CD4-positive, alpha-beta T cell treated with Interferon alpha-2 for 1 hour (primary cell): ENCODE results near the gene ZNF674.
"Not testable (repeated sequence)": the region's sequence is repeated elsewhere in the genome, so short reads cannot be mapped to it uniquely, and the experiment has no call there.

Source experiments
- DNase-seq, 2 donors: peaks; one replicate each; pipeline ENCODE4 v3.0.0-alpha.2; 2020 to 2022

ZNF674 gene

DNA sequence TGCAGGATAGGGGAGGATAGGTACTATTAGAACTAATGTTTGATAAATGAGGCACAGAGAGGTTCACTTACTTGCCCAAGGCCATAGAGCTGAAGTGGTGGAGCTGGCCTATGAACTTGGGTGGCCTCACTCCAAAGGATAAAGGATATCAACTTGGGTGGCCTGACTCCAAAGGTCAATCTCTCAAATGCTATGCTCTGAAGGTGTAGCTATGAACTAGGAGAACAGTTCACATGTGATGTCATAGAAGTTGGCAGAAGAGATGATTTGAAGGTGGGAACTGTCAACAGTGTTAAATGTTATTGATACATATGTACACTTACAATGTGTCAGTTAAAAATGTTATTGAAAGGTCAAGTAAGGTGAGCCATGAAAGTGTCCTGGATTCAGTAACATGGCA is 22.2 kb upstream of the ZNF674 start:
- no peak for DNase-seq

DNA sequence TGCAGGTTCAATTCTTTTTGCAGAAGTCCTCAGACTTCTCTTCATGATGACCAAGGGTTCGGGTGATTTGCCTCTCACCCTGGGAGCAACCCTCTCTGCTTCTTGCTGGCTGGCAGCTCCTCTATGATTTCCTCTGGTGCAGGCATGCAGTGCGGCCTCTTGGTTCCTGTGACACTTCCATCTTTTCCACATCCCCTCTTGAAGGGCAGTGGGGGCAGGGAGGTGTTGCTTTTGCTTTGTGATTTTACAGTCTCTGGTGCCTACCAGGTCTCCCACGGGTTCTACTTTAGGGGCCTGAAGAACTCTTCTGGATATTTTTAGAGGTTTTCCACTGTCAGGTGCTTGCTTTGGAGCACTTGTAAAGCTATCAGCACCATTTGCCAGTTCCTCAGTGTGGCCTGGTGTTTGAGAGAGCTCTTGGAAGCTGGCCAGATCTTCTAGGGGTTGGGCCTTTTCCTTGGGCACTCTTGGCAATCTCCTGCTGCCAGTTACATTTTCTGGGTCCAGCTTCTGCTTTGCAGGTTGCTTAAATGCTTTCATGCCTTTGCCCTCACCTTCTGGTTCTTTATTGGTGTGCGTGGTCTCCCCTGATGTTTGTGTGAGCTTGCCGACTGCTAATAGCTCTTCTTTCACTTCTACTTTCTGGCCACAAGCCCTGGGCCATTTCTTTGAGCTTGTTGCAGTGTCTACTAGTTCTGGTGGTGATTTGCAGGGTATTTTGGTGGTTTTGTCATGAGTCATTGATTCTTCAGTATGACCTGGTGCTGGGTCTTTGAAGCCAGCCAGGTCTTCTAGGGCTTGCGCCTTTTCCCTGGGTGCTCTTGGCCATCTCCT is 16.8 kb upstream of the ZNF674 start:
- DNase-seq: peak in 1 of 2 donors; percentile 9

GRCh38 chrX:46559062-46559461 is 13.8 kb upstream of the ZNF674 start:
- no peak for DNase-seq

DNA sequence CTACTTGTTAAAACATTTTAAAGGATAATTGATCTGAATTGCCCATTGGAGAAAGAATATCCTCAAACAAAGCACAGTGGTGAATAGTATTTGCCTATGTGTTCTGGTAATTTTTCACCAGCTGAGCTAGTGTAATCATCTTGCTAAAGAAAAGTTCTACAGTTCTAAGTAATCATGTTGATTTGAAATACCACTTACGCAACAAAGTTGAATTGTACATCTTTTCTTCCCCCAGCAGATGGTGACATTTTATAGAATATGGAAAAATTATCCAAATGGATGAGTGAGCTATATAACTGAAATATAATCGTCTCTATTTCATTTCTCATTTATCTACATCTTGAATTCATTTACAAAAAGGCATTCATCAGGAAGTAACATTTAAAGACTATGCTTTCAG is 9.7 kb upstream of the ZNF674 start:
- DNase-seq: peak in 1 of 2 donors; percentile 28

DNA sequence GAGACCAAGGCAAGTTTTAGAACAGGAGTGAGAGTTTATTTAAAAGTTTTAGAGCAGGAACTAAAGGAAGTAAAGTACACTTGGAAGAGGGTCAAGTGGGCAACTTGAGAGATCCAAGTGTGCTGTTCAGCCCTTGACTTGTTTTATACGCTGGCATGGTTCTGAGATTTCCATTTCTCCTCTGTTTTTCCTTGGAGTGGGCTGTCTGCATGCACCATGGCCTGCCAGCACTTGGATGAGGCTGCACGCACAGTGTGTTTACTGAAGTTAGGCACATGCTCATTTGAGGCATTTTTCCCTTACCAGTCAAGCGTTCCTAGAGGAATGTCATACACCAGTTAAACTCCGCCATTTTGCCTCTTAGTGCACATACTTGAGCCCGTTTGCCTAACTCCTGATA is 8.7 kb upstream of the ZNF674 start:
- no peak for DNase-seq

DNA sequence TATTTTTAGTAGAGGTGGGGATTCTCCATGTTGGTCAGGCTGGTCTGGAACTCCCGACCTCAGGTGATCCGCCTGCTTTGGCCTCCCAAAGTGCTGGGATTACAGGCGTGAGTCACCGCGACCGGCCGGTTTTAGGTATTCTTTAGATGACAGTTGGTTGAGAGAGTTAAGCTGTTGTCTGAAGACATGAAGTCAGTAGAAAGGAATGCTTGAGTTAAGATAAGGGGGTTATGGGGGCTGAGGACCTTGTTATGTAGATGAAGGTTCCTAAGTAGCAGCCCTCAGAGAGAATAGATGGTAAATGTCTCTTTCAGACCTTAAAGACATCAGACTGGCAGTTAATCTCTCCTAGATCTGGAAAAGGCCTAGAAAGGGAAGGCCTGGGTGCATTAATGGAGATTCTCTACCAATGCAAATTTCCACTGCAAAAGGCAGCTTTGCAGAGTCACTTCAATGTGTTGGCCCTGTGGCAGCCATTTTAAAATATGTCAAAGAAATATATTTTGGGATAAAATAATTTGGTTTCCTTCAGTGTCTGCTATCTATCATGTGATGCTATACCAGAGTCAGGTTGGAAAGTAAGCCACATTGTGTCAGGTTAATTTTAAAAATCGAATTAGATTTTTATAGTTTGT is 6.4 kb upstream of the ZNF674 start:
- no peak for DNase-seq

GRCh38 chrX:46549914-46550313 is 4.7 kb upstream of the ZNF674 start:
- no peak for DNase-seq

DNA sequence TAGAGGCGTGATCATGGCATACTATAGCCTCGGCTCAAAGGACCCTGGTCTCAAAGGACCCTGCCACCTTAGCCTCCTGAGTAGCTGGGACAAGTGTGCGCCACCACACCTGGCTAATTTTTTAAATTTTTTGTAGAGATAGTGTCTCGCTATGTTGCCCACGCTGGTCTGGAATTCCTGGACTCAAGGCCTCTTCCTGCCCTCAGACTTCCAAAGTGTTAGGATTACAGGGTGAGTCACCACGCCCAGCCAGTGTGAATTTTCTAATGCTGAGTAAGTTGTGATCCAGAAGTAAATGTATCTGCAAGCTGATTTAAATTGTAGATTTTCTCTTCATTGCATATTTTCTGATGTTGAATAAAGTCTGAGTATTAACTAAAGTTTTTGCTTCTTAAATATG is 2.6 kb upstream of the ZNF674 start:
- no peak for DNase-seq

DNA sequence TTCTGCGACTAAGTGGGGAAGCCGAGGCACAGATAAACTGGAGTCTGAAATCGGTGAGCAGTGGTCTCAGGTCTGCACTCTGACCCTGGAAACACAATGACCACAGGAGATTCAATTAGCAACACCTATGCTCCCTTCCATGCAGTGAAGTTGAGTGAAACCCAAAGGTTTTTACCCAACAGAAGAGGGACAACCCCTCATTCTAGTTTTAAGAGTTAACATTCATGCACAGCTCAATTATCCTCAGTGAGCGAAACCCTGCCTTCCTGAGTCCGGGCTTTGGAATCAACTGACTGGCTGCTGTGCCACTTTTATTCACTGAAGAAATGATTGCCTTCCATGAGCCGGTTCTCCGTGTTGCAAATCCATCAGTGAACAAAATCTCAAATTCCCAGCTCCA is 694 bp downstream of the ZNF674 start:
- not testable (repeated sequence) for DNase-seq

DNA sequence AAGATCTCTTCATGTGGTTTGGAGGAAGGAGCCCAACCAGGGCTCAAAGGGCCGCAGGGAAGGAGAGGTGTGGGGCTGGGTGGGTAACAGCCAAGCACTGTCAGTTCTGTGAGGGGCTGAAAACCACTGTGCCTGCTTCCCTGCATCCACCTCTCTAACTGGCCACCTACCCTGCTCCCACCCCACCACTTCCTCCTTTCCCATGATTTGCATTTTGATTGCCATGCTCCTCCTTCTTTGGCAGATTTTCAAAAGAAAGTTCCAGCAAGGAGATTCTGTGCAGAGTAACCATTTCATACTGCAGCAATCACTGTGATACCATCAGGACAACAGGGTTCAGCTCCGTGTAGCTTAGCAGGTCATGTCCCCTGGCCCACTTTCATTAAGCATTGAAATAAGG is 1.8 kb downstream of the ZNF674 start:
- no peak for DNase-seq

GRCh38 chrX:46531442-46531841 is 13.8 kb downstream of the ZNF674 start:
- no peak for DNase-seq

DNA sequence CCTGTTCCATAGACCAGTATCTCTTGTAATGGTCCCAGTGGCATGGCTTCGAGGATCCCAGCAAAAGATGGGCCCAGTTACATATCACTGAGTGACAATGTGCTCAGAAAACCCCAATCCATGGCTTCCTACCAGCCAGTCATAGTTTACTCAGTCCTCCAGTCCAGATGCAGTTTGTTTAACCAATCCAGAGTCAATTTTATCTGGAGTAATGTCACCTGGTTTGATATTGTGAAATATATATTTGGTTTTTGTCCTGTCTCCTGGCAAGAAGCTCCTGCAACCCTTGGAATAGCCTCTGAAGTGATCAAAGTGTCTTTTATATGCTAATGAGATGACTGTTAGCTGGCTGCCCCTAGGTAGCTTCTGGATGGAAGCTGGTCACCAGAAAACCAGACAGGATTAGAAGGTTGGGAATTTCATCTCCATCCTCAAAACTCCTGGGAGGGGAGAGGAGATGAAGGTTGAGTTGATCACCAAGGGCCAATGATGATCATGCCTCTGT is 14.8 kb downstream of the ZNF674 start:
- DNase-seq: not testable (repeated sequence)

- not testable (repeated sequence) for DNase-seq
These were observed 15.3 kb downstream of the ZNF674 start for GRCh38 chrX:46529740-46530403.

- not testable (repeated sequence) for DNase-seq
These were observed 16.6 kb downstream of the ZNF674 start for GRCh38 chrX:46528640-46529039.

DNA sequence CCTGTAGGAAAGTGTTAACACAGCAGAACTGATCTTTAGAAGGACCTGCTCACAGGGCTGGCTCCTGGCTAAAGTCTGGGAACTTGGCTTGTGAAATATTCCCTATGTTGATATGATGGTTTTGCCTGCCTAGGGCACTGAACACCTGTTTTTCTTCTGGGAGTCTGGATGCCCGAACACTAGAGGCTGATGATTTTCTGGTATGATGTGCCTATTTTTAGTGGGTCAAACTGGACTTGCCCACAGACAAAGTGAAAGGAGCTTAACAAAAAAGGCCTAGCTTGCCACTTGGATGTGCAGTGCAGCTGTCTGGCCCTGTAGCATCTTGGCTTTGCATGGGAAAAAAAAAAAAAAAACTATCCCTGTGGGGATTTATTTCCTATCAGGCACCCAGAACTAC is 39.1 kb downstream of the ZNF674 start:
- no peak for DNase-seq

DNA sequence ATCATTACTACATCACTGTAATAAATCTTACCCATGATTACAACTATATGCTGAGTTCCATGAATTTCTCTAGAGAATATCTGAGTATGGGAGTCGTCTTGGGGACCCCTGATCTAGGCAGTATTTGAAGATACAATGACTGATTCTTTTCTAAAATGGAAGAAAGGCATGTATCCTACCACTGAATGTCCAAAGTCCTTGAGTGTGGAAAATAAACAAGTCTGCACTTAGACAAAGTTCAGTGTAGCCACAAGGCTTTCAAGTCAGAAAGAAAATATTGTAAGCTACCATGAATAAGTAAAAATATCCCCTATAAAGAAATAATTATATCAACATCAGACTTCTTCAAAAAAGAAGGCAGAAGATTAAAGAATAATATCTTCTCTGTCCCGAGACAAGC is 42.4 kb downstream of the ZNF674 start:
- no peak for DNase-seq

DNA sequence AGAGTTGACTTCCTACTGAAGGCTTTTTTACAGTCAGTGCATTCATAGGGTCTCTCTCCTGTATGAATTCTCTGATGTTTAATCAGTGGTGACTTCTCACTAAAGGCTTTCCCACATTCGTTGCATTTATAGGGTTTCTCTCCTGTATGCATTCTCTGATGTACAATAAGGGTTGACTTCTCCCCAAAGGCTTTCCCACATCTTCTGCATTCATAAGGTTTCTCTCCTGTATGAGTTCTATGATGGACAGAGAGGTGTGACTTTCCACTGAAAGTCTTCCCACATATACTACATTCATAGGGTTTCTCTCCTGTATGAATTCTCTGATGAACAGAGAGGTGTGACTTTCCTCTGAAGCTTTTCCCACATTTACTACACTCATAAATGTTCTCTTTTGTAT is 45.2 kb downstream of the ZNF674 start:
- no peak for DNase-seq

- DNase-seq: no peak
These were observed 56.5 kb downstream of the ZNF674 start for GRCh38 chrX:46488712-46489111.

- DNase-seq: peak in 1 of 2 donors; percentile 8
These were observed 59.3 kb downstream of the ZNF674 start for GRCh38 chrX:46485897-46486296.

DNA sequence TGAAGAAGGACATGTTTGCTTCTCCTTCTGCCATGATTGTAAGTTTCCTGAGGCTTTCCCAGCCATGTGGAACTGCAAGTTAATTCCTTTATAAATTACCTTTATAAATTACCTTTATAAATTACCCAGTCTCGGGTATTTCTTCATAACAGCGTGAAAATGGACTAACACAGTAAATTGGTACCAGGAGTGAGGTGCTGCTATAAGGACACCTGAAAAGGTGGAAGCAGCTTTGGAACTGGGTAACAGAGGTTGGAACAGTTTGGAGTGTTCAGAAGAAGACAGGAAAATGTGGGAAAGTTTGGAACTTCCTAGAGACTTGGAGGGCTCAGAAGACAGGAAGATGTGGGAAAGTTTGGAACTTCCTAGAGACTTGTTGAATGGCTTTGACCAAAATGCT is 66.6 kb downstream of the ZNF674 start:
- not testable (repeated sequence) for DNase-seq

DNA sequence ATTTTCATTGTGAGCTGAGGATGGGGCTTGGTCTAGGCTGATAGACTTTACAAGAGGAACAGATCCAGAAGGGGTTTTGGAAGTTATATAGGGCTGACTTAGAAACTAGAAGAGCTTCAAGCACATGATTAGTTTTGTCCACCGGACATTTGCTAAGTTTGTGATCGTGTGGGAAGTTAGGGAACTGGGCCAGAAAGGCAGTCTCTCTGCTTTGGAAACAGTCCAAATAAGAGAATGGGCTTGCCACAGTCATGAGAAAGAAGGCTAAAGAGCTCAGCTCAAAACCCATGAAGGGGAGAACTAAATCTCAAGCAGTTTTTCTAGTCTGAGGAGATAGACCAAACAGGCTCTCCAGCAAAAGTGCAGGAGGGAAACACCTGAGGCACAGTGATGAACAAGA is 67.8 kb downstream of the ZNF674 start:
- DNase-seq: no peak

DNA sequence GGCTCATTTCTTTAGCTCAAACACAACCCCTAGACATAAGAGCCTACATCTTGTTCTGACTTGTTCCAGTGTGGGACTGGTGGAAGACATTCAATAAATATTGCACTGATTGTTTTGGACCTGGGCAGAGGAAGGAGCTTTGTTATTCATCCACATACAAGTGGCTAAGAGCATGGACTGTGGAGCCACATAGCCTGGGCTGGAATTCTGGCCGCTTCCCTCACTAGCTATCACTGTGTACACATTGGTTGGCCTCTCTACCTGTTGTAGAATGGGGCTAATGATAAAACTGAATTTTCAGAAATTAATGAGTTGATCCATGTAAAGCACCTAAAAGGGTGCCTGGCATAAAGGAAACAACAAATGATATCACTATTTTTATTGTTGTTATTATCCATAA is 80.0 kb downstream of the ZNF674 start:
- DNase-seq: no peak

GRCh38 chrX:46463682-46464081 is 81.5 kb downstream of the ZNF674 start:
- DNase-seq: peak in 1 of 2 donors; percentile 12
